HL-60/S4 treated with phorbol 12-myristate 13-acetate at 8.2 ng/mL for 4 days and 3 days (cell line): Measurements from ENCODE around the gene PGA4.
"Not testable (repeated sequence)": the region's sequence is repeated elsewhere in the genome, so short reads cannot be mapped to it uniquely, and the experiment has no call there.

Source experiments
- in situ Hi-C: fragments of 300-500 bp; cut with MboI; formaldehyde crosslinking; loops from 2 replicates; pipeline ENCODE4 v1.15.0; 2022; ENCODE audit warnings: low sequenced_read_pairs

The PGA4 gene

GRCh38 chr11:61203873-61204272 is 18.3 kb upstream of the PGA4 start:
- in situ Hi-C loops = not testable (repeated sequence)

GRCh38 chr11:61204502-61205059 is 17.6 kb upstream of the PGA4 start:
- in situ Hi-C loops = not testable (repeated sequence)

GRCh38 chr11:61207636-61208310 is 14.4 kb upstream of the PGA4 start:
- in situ Hi-C loops = not testable (repeated sequence)

GRCh38 chr11:61210629-61211028 is 11.5 kb upstream of the PGA4 start:
- in situ Hi-C loops = not testable (repeated sequence)

GRCh38 chr11:61211327-61211952 is 10.7 kb upstream of the PGA4 start:
- in situ Hi-C loops = not testable (repeated sequence)

- in situ Hi-C loops = not testable (repeated sequence)
Observed at GRCh38 chr11:61212202-61212601, 9.9 kb upstream of the PGA4 start.

GRCh38 chr11:61213711-61214324 is 8.3 kb upstream of the PGA4 start:
- in situ Hi-C loops = not testable (repeated sequence)

GRCh38 chr11:61218306-61218705 is 3.8 kb upstream of the PGA4 start:
- in situ Hi-C loops = not testable (repeated sequence)

GRCh38 chr11:61219016-61219415 is 3.1 kb upstream of the PGA4 start:
- in situ Hi-C loops = not testable (repeated sequence)

- in situ Hi-C loops = not testable (repeated sequence)
Observed at GRCh38 chr11:61222692-61223091, 545 bp downstream of the PGA4 start.

GRCh38 chr11:61226457-61227137 is 4.5 kb downstream of the PGA4 start:
- in situ Hi-C loops = not testable (repeated sequence)

- in situ Hi-C loops = not testable (repeated sequence)
Observed at GRCh38 chr11:61229458-61229857, 7.3 kb downstream of the PGA4 start.

- in situ Hi-C loops = not testable (repeated sequence)
Observed at GRCh38 chr11:61231033-61231432, 8.9 kb downstream of the PGA4 start.

- in situ Hi-C loops = not testable (repeated sequence)
Observed at GRCh38 chr11:61231585-61231984, 9.4 kb downstream of the PGA4 start.

GRCh38 chr11:61232548-61233145 is 10.5 kb downstream of the PGA4 start:
- in situ Hi-C loops = not testable (repeated sequence)

- in situ Hi-C loops = not testable (repeated sequence)
Observed at GRCh38 chr11:61237130-61237529, 15.0 kb downstream of the PGA4 start.

GRCh38 chr11:61240288-61240687 is 18.1 kb downstream of the PGA4 start:
- in situ Hi-C loops = not testable (repeated sequence)

- in situ Hi-C loops = not testable (repeated sequence)
Observed at GRCh38 chr11:61240875-61241274, 18.7 kb downstream of the PGA4 start, which contains the start of gene PGA5. Gene PGA5 (plus strand): TSS chr11:61241175. CDS start chr11:61241227, 52 bp downstream.

GRCh38 chr11:61241526-61241925 is 19.4 kb downstream of the PGA4 start:
- in situ Hi-C loops = not testable (repeated sequence)

GRCh38 chr11:61245284-61245964 is 23.3 kb downstream of the PGA4 start:
- in situ Hi-C loops = not testable (repeated sequence)
